ENCODE measurements around the gene RPIA.
"Not testable (repeated sequence)": the region's sequence is repeated elsewhere in the genome, so short reads cannot be mapped to it uniquely, and the experiment has no call there.

The RPIA gene

GRCh38 chr2:88691339-88692183 lies at the start of gene RPIA:
RPIA (plus strand) TSS chr2:88691673; CDS start chr2:88691699, 26 bp downstream.
- peak; percentile 99 for DNase-seq

- DNase-seq: no peak
These were observed 49.2 kb upstream of the RPIA start for GRCh38 chr2:88642278-88642677.

- not testable (repeated sequence) for DNase-seq
These were observed 46.1 kb upstream of the RPIA start for GRCh38 chr2:88645291-88645882.

GRCh38 chr2:88651646-88652045 lies 39.8 kb upstream of the RPIA start:
- DNase-seq: no peak

GRCh38 chr2:88654714-88655113 lies 36.8 kb upstream of the RPIA start:
- DNase-seq: no peak

- DNase-seq: no peak
These were observed 34.8 kb upstream of the RPIA start for GRCh38 chr2:88656690-88657089.

GRCh38 chr2:88657131-88657530 lies 34.3 kb upstream of the RPIA start:
- DNase-seq: no peak

- no peak for DNase-seq
These were observed 33.1 kb upstream of the RPIA start for GRCh38 chr2:88658326-88658725.

GRCh38 chr2:88658881-88659537 lies 32.5 kb upstream of the RPIA start:
- DNase-seq: no peak

GRCh38 chr2:88659538-88659915 lies 31.9 kb upstream of the RPIA start:
- DNase-seq: no peak

- no peak for DNase-seq
These were observed 30.9 kb upstream of the RPIA start for GRCh38 chr2:88660622-88661021.

- DNase-seq: no peak
These were observed 24.9 kb upstream of the RPIA start for GRCh38 chr2:88666576-88666975.

- DNase-seq: no peak
These were observed 24.3 kb upstream of the RPIA start for GRCh38 chr2:88667219-88667618.

GRCh38 chr2:88668862-88669261 lies 22.6 kb upstream of the RPIA start:
- DNase-seq: no peak

GRCh38 chr2:88669482-88670214 lies 21.8 kb upstream of the RPIA start:
- DNase-seq: peak; percentile 53

GRCh38 chr2:88671786-88672427 lies 19.6 kb upstream of the RPIA start:
- DNase-seq: peak; percentile 56

- no peak for DNase-seq
These were observed 18.1 kb upstream of the RPIA start for GRCh38 chr2:88673363-88673762.

GRCh38 chr2:88680266-88680902 lies 11.1 kb upstream of the RPIA start:
- no peak for DNase-seq

GRCh38 chr2:88680916-88681315 lies 10.6 kb upstream of the RPIA start:
- no peak for DNase-seq

GRCh38 chr2:88683160-88684021 lies 8.1 kb upstream of the RPIA start:
- no peak for DNase-seq

GRCh38 chr2:88684519-88684918 lies 7.0 kb upstream of the RPIA start:
- no peak for DNase-seq
